Measurements from ENCODE around the gene GOLGA6A.
"Not testable (repeated sequence)": the region's sequence is repeated elsewhere in the genome, so short reads cannot be mapped to it uniquely, and the experiment has no call there.

Gene GOLGA6A

GRCh38 chr15:74082450-74082849 is at the start of gene GOLGA6A:
TSS of gene GOLGA6A (minus strand) at chr15:74082550. CDS start at chr15:74082509, 41 bp downstream.
- DNase-seq, result not testable (repeated sequence)

- no peak for DNase-seq
Measured at GRCh38 chr15:74131628-74132413, 49.5 kb upstream of the GOLGA6A start.

GRCh38 chr15:74130849-74131627 is 48.7 kb upstream of the GOLGA6A start:
- DNase-seq, result no peak

- no peak for DNase-seq
Measured at GRCh38 chr15:74130155-74130848, 48.0 kb upstream of the GOLGA6A start, which contains the start of gene ISLR2. TSS of gene ISLR2 (plus strand) at chr15:74130586. CDS start at chr15:74132755, 2,169 bp downstream.

GRCh38 chr15:74129586-74130154 is 47.3 kb upstream of the GOLGA6A start:
- no peak for DNase-seq

GRCh38 chr15:74128785-74129585 is 46.6 kb upstream of the GOLGA6A start:
- no peak for DNase-seq

GRCh38 chr15:74127954-74128784 is 45.8 kb upstream of the GOLGA6A start:
- DNase-seq, result no peak

- peak; percentile 93 for DNase-seq
Measured at GRCh38 chr15:74127255-74127953, 45.1 kb upstream of the GOLGA6A start.

- no peak for DNase-seq
Measured at GRCh38 chr15:74124759-74125158, 42.4 kb upstream of the GOLGA6A start.

GRCh38 chr15:74124196-74124595 is 41.8 kb upstream of the GOLGA6A start:
- DNase-seq, result no peak

GRCh38 chr15:74123658-74124057 is 41.3 kb upstream of the GOLGA6A start:
- no peak for DNase-seq

- DNase-seq, result peak; percentile 75
Measured at GRCh38 chr15:74123131-74123429, 40.7 kb upstream of the GOLGA6A start.

GRCh38 chr15:74122403-74123130 is 40.2 kb upstream of the GOLGA6A start:
- DNase-seq, result peak; percentile 70

GRCh38 chr15:74121858-74122257 is 39.5 kb upstream of the GOLGA6A start:
- no peak for DNase-seq

GRCh38 chr15:74121039-74121438 is 38.7 kb upstream of the GOLGA6A start:
- no peak for DNase-seq

- DNase-seq, result peak; percentile 48
Measured at GRCh38 chr15:74120426-74120825, 38.1 kb upstream of the GOLGA6A start.

GRCh38 chr15:74109713-74110112 is 27.4 kb upstream of the GOLGA6A start:
- DNase-seq, result no peak

- DNase-seq, result not testable (repeated sequence)
Measured at GRCh38 chr15:74108611-74109010, 26.3 kb upstream of the GOLGA6A start.

GRCh38 chr15:74108111-74108510 is 25.8 kb upstream of the GOLGA6A start:
- DNase-seq, result no peak

All from RPMI8226 (cell line).